Dedifferentiated amniotic fluid mesenchymal stem cell (primary cell): Measurements from ENCODE around the gene MEF2A.

Source experiments
- DNase-seq: peaks from one replicate; pipeline ENCODE4 v3.0.0-alpha.2; 2016; ENCODE audit errors: extremely low spot score

The MEF2A gene

DNA sequence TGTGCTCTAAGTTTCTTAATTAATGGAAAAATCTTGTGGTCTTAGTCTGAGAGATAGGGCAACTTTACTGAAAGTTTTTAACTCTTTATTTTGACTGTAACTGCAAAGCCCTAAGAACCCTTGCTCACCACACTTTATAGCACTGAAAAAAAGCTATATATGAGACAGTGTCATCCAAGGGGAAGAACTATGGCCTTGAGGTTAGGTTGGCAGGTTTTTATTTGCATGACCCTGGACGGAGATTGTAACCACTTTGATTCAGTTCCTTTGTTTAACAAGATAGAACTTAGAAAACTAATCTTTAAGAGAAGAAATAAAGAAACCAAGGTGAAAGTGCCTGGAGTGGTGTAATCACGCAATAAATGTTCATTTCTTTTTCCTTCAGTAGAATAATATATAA lies 198.0 kb downstream of the MEF2A start:
- no peak for DNase-seq

GRCh38 chr15:99764522-99764921 lies 198.7 kb downstream of the MEF2A start:
- DNase-seq = no peak
